Transverse colon (tissue), 4 donors: ENCODE measurements around the gene ZNF181. TPM values are rescaled to one million over a fixed set of nuclear protein-coding genes. Genes with fewer than 3 reads are reported as not detected.

Experiments
- DNase-seq: peaks from one replicate; pipeline ENCODE4 v3.0.0-alpha.2; 2019
- H3K27ac ChIP-seq, 4 donors: fragments of 200-600 bp; sonication (generic); 2 replicates each; pipeline ENCODE4 v1.5.1; 2016 to 2018; ENCODE audit warnings: inconsistent platforms in 4 of 4
- H3K27me3 ChIP-seq: fragments of 200-600 bp; sonication (generic); 2 replicates; pipeline ENCODE4 v1.5.1; 2017; ENCODE audit warnings: inconsistent platforms
- H3K36me3 ChIP-seq, 4 donors: fragments of 200-600 bp; sonication (generic); 2 replicates each; pipeline ENCODE4 v1.5.1; 2017 to 2019; ENCODE audit warnings: inconsistent platforms in 4 of 4
- H3K4me1 ChIP-seq, 4 donors: fragments of 200-600 bp; sonication (generic); 2 replicates each; pipeline ENCODE4 v1.5.1; 2017 to 2020; ENCODE audit warnings: inconsistent platforms in 4 of 4
- H3K4me3 ChIP-seq, 4 donors: fragments of 200-600 bp; sonication (generic); 1 replicate in 1 of 4; 2 replicates in 3 of 4; pipeline versions ENCODE4 v1.5.1 to v1.6.1; 2017 to 2019; ENCODE audit warnings: inconsistent platforms in 4 of 4
- H3K9me3 ChIP-seq, 2 donors: fragments of 200-600 bp; sonication (generic); 2 replicates each; pipeline ENCODE4 v1.5.1; 2017 to 2019; ENCODE audit warnings: inconsistent platforms in 2 of 2
- EP300 ChIP-seq: sonication (generic); formaldehyde crosslinking; IDR thresholded peaks from one replicate; pipeline ENCODE4 v1.6.1; 2017; ENCODE audit warnings: antibody characterized with exemption, low read depth
- POLR2A ChIP-seq: fragments of 450-650 bp; IDR thresholded peaks from one replicate; pipeline ENCODE4 v1.6.1; 2016; ENCODE audit warnings: antibody characterized with exemption, mild to moderate bottlenecking, moderate library complexity
- POLR2AphosphoS5 ChIP-seq, 3 donors: sonication (generic); formaldehyde crosslinking; IDR thresholded peaks; one replicate each; pipeline ENCODE4 v1.6.1; 2016; ENCODE audit warnings: antibody characterized with exemption in 3 of 3
- WGBS, 2 donors: methylation state at CpG; one replicate each; pipeline ENCODE4 v1.1.5; 2018; ENCODE audit warnings: low coverage in 1 of 2; 5-methylcytosine and 5-hydroxymethylcytosine counted together
- in situ Hi-C, 4 donors: fragments of 200-750 bp; cut with MboI; loops; one replicate each; pipeline versions ENCODE4 v1.15.0 to v1.15.1; 2017; ENCODE audit warnings: low sequenced_read_pairs in 3 of 4, low pct_ligation_motif_present in 1 of 4, low pct_unique_long_range_greater_than_20kb in 1 of 4
- intact Hi-C: fragments of 100-400 bp; cut with DNase I; formaldehyde crosslinking; loops from one replicate; pipeline ENCODE4 v1.15.1; 2023; ENCODE audit warnings: low total_unique reads
- total RNA-seq, 4 donors: library from RNA; depleted of rRNA; stranded (reverse); fragments of >200 nt; gene quantifications; one replicate each; pipeline ENCODE4 v1.1.0, GENCODE V29; 2016
- TF ChIP-seq, protein P1 (sequence below), 5 experiments: fragments of 200-600 bp in 3 of 5; fragments of 450-650 bp in 2 of 5; sonication (generic) in 3 of 5; IDR thresholded peaks; 1 replicate in 2 of 5; 2 replicates in 3 of 5; pipeline ENCODE4 v1.5.1; 2016 to 2017; ENCODE audit warnings: antibody characterized with exemption in 5 of 5, inconsistent platforms in 3 of 5, mild to moderate bottlenecking in 2 of 5, moderate library complexity in 1 of 5

Gene ZNF181
- total RNA-seq, 4 donors from 2014 or later: 7.1 to 23.8 (median 15.5) TPM

DNA sequence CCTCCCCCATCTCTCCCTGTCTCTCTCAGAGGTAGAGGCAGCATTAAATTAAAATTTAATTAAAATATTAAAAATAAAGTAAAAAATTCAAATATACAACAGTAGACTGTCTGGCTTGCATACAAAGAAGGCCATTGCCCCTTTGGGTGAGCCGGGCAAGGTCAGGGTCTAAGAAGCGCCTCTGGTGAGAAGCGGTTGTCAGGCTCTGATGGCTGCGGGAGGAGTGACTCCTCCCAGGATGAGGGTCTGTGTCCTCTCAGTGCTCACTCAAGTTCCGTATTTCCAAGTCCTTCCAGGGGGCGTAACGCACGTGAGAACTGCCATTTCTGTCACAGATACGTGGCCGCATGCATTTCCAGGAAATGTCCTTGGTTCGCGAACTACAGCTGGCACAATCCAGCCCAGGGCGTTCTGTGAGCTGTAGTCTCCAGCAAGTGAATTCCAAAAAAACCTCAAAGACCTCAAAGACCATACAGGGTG lies 737 bp upstream of the ZNF181 start:
- H3K27ac ChIP-seq: peak overlapping the region; percentile 95 to 99 (median 98)
- H3K36me3 ChIP-seq: peaks cover 0 to 29% (median 12%) of the 10 kb centered on the region in 4 donors
- TF ChIP-seq POLR2AphosphoS5 (IDR thresholded peaks at IDR 0.05) (no peak), POLR2A (no peak), EP300 (no peak)
- TF ChIP-seq, protein P1, sequence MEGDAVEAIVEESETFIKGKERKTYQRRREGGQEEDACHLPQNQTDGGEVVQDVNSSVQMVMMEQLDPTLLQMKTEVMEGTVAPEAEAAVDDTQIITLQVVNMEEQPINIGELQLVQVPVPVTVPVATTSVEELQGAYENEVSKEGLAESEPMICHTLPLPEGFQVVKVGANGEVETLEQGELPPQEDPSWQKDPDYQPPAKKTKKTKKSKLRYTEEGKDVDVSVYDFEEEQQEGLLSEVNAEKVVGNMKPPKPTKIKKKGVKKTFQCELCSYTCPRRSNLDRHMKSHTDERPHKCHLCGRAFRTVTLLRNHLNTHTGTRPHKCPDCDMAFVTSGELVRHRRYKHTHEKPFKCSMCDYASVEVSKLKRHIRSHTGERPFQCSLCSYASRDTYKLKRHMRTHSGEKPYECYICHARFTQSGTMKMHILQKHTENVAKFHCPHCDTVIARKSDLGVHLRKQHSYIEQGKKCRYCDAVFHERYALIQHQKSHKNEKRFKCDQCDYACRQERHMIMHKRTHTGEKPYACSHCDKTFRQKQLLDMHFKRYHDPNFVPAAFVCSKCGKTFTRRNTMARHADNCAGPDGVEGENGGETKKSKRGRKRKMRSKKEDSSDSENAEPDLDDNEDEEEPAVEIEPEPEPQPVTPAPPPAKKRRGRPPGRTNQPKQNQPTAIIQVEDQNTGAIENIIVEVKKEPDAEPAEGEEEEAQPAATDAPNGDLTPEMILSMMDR (IDR thresholded peaks at IDR 0.05): no peak
- WGBS, 2 donors: 0% methylated on average over 13 of the region's 13 CpGs; no CpG with 5 or more reads in 1 of the 2 donors
- DNase-seq: no peak
- peak overlapping the region; percentile 59 to 81 (median 78) for H3K4me3 ChIP-seq
- peaks cover 17 to 18% of the 10 kb centered on the region in 2 donors for H3K9me3 ChIP-seq
- no peaks in the 10 kb centered on the region for H3K27me3 ChIP-seq
- H3K4me1 ChIP-seq: peaks cover 16 to 25% (median 19%) of the 10 kb centered on the region in 4 donors
- intact Hi-C loops (no loop called here), in situ Hi-C loops (no loop called here)

DNA sequence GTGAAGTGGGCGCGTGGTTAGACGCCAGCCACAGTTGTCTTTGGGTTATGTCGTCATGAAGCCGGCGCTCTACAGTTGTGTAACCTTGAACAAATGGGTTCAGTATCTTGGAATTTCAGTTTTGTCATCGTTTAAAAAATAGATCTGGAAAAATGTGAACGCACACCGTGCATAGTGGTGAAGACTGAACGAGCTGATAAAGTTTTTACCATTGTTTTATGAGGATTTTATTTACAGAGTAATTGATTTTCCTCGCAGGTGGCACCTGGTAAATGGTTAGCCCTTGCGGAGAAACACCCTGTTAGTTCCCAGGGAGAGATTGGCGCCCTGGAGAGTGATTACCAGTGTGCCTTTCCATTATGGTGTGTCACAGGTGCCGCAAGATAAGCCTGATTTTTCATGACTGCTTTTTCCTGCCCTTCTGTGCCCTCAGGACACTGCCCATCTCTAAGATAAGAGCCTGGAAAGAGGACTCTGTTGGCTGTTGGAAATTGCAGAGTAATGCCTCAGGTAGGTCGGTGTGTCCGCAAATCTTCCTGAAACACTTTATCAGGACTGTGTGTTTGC lies 577 bp downstream of the ZNF181 start:
- Histone ChIP-seq H3K9me3 (peaks cover 21 to 31% of the 10 kb centered on the region in 2 donors), H3K27ac (peak overlapping the region; percentile 95 to 99 (median 98)), H3K27me3 (no peaks in the 10 kb centered on the region), H3K4me1 (peaks cover 16 to 25% (median 19%) of the 10 kb centered on the region in 4 donors), H3K36me3 (peaks cover under 1 to 42% (median 20%) of the 10 kb centered on the region in 4 donors), H3K4me3 (peak overlapping the region; percentile 59 to 81 (median 78))
- TF ChIP-seq EP300: no peak
- TF ChIP-seq POLR2A: no peak
- TF ChIP-seq, protein P1 (IDR thresholded peaks at IDR 0.05): no peak
- no peak for TF ChIP-seq POLR2AphosphoS5 (IDR thresholded peaks at IDR 0.05)
- DNase-seq: peak; percentile 28
- WGBS, 2 donors: 10 to 13% methylated on average over 8 to 16 of the region's 16 CpGs
- in situ Hi-C loops (no loop called here), intact Hi-C loops (no loop called here)

DNA sequence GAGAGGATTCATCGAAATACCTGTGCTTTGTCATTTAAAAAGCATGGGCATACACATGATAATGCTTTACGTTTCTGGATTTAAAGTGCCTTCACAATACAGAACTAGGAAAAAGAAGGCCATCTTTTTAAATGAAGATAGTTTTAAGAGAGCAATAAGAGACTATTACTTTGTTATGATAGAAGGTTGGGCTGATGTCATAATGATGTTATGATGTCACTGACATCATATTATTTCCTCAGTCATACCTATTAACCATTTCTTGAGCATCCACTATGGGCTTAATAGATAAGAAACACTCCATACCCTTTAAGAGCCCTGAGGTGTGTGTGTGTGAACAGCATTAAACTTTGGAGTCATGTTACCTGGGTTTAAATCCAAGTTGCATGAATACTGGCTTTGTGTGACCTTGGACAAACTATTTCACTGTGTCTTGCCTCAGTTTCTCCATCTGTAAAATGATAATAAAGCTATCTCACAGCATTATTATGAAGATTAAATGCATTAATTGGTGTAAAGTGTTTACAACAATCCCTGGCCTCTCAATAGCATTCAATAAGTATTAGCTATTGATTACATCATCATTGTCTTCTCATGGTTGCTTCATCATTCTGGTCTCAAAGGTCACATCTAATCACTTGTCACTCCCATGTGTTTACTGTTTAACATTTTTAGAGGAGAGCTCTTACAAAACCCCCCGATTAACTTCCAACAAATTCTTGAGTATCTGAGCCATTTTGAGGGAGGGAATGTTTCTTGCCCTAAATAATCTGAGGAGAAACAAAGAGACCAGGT lies 11.1 kb downstream of the ZNF181 start:
- WGBS, 2 donors: 89 to 92% methylated on average over 3 of the region's 3 CpGs
- Histone ChIP-seq H3K27ac (no peak overlapping the region), H3K9me3 (peaks cover 39 to 92% of the 10 kb centered on the region in 2 donors), H3K4me1 (no peaks in the 10 kb centered on the region), H3K4me3 (no peak overlapping the region), H3K27me3 (no peaks in the 10 kb centered on the region), H3K36me3 (peaks cover 0 to 14% (median 9%) of the 10 kb centered on the region in 4 donors)
- no peak for DNase-seq
- no peak for TF ChIP-seq POLR2AphosphoS5 (IDR thresholded peaks at IDR 0.05)
- no peak for TF ChIP-seq EP300
- no peak for TF ChIP-seq POLR2A
- TF ChIP-seq, protein P1 (IDR thresholded peaks at IDR 0.05): no peak
- in situ Hi-C loops: no loop called here
- intact Hi-C loops: no loop called here

DNA sequence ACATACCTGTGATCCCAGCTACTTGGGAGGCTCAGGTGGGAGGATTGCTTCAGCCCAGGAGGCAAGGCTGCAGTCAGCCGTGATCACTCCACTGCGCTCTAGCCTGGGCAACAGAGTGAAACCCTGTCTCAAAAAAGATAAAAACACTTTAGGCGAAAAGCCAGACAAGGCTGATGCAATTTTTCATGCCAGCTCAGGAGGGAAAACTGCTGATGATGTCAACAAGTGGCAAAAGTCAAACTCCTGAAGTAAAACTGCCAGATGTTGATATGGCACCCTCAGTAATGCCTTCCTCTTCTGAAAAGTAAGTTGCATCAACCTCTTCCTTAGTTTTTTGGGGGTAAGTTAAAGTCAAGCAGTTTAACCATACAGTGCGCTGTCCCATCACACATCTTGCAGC lies 23.4 kb downstream of the ZNF181 start:
- Histone ChIP-seq H3K9me3 (peaks cover 94 to 97% of the 10 kb centered on the region in 2 donors), H3K4me1 (no peaks in the 10 kb centered on the region), H3K27me3 (no peaks in the 10 kb centered on the region), H3K36me3 (peaks cover 0 to 29% (median 8%) of the 10 kb centered on the region in 4 donors), H3K4me3 (no peak overlapping the region), H3K27ac (no peak overlapping the region)
- intact Hi-C loops (no loop called here), in situ Hi-C loops (no loop called here)
- DNase-seq: no peak
- TF ChIP-seq, protein P1 (IDR thresholded peaks at IDR 0.05): no peak
- no peak for TF ChIP-seq EP300
- 88 to 99% methylated on average over 3 to 4 of the region's 4 CpGs for WGBS, 2 donors
